Keratinocyte (primary cell): ENCODE results near the gene USH2A. TPM values are rescaled to one million over a fixed set of nuclear protein-coding genes. Genes with fewer than 3 reads are reported as not detected.

Experiments used
- DNase-seq: peaks from one replicate; pipeline ENCODE4 v3.0.0-alpha.2; 2011; ENCODE audit warnings: low read depth, missing footprints, low spot score
- FAIRE-seq: peaks from 2 replicates; lab custom pipeline; 2011; peaks lifted over from hg19 to GRCh38; lab: Jason Lieb, UNC
- H2AFZ ChIP-seq: 2 replicates; pipeline ENCODE4 v1.6.0; 2012; ENCODE audit warnings: low read length, control low read depth, inconsistent platforms; ENCODE audit not compliant: control insufficient read depth
- H3K27ac ChIP-seq: 2 replicates; pipeline ENCODE4 v1.5.1; 2011; ENCODE audit warnings: low read length; ENCODE audit not compliant: control insufficient read depth, insufficient read depth
- H3K27me3 ChIP-seq: 3 replicates; pipeline ENCODE4 v1.6.0; 2011; ENCODE audit warnings: low read length; ENCODE audit not compliant: control insufficient read depth, insufficient read depth; ENCODE audit errors: extremely low read depth
- H3K36me3 ChIP-seq, 2 experiments: 2 replicates in 1 of 2; 3 replicates in 1 of 2; pipeline ENCODE4 v1.5.1; 2011; ENCODE audit warnings: low read length in 2 of 2, mild to moderate bottlenecking in 1 of 2; ENCODE audit not compliant: control insufficient read depth in 2 of 2, insufficient read depth in 2 of 2; ENCODE audit errors: extremely low read depth in 1 of 2
- H3K4me1 ChIP-seq: 3 replicates; pipeline ENCODE4 v1.5.1; 2011; ENCODE audit warnings: low read length; ENCODE audit not compliant: control insufficient read depth, insufficient read depth; ENCODE audit errors: extremely low read depth
- H3K4me2 ChIP-seq: 3 replicates; pipeline ENCODE4 v1.6.0; 2011; ENCODE audit warnings: low read depth, low read length; ENCODE audit not compliant: control insufficient read depth, insufficient read depth; ENCODE audit errors: extremely low read depth
- H3K4me3 ChIP-seq, 3 experiments: fragments of 200-600 bp in 1 of 3; sonication (generic) in 1 of 3; 2 replicates in 2 of 3; 3 replicates in 1 of 3; pipeline ENCODE4 v1.5.1; 2011 to 2016; ENCODE audit warnings: low read length in 3 of 3, mild to moderate bottlenecking in 3 of 3, control low read depth in 2 of 3, inconsistent platforms in 1 of 3, low read depth in 1 of 3, mixed read lengths in 1 of 3, mixed run types in 1 of 3, moderate library complexity in 1 of 3; ENCODE audit not compliant: control insufficient read depth in 2 of 3, insufficient read depth in 2 of 3; ENCODE audit errors: extremely low read depth in 1 of 3
- H3K79me2 ChIP-seq: 2 replicates; pipeline ENCODE4 v1.6.0; 2012; ENCODE audit warnings: low read length; ENCODE audit not compliant: control insufficient read depth, insufficient read depth
- H3K9ac ChIP-seq: 3 replicates; pipeline ENCODE4 v1.6.0; 2011; ENCODE audit warnings: low read length; ENCODE audit not compliant: control insufficient read depth, insufficient read depth; ENCODE audit errors: extremely low read depth
- H3K9me1 ChIP-seq: 3 replicates; pipeline ENCODE4 v1.6.0; 2011; ENCODE audit warnings: low read length; ENCODE audit not compliant: control insufficient read depth, insufficient read depth; ENCODE audit errors: extremely low read depth
- H3K9me3 ChIP-seq: 2 replicates; pipeline ENCODE4 v1.5.1; 2012; ENCODE audit warnings: low read depth, low read length; ENCODE audit not compliant: control insufficient read depth
- H4K20me1 ChIP-seq: 3 replicates; pipeline ENCODE4 v1.6.0; 2011; ENCODE audit warnings: low read length; ENCODE audit not compliant: control insufficient read depth, insufficient read depth; ENCODE audit errors: extremely low read depth
- CTCF ChIP-seq, 3 experiments: IDR thresholded peaks in 1 of 3; conservative IDR thresholded peaks in 1 of 3; optimal IDR thresholded peaks in 1 of 3; 2 replicates in 2 of 3; 3 replicates in 1 of 3; pipeline versions ENCODE3 to v1.5.1; 2011; ENCODE audit warnings: low read length in 3 of 3, mild to moderate bottlenecking in 3 of 3, moderate library complexity in 2 of 3, control low read depth in 1 of 3, inconsistent platforms in 1 of 3; ENCODE audit not compliant: insufficient read depth in 2 of 3; ENCODE audit errors: extremely low read depth in 1 of 3
- EZH2 ChIP-seq: IDR thresholded peaks from one replicate; pipeline ENCODE4 v1.6.1; 2012; ENCODE audit warnings: inconsistent platforms, mild to moderate bottlenecking, low read length, moderate library complexity
- dilution Hi-C: fragments of 300-500 bp; cut with MboI; formaldehyde crosslinking; loops from one replicate; pipeline ENCODE4 v1.7.0; 2020; ENCODE audit warnings: low sequenced_read_pairs; ENCODE audit not compliant: extremely low pct_ligation_motif_present
- polyA plus RNA-seq, 5 experiments: library from polyadenylated mRNA; depleted of rRNA in 3 of 5; stranded (reverse) in 3 of 5; stranded (forward) in 1 of 5; unstranded in 1 of 5; fragments of >200 nt; gene quantifications; 1 replicate in 1 of 5; 2 replicates in 3 of 5; 3 replicates in 1 of 5; pipeline versions ENCODE4 v1.2.1 to v1.2.3, GENCODE V29; 2011 to 2012; ENCODE audit warnings: missing spikeins in 2 of 5, low read depth in 1 of 5, low replicate concordance in 1 of 5

The USH2A gene
- polyA plus RNA-seq, 1 donor (not counting 4 experiments of a cell fraction or from before 2014, with no cell fraction given), result not detected

- TF ChIP-seq EZH2 (no peak), CTCF (optimal IDR thresholded peaks at IDR 0.05 in 1 of 3, IDR thresholded peaks at IDR 0.05 in 1 of 3, conservative IDR thresholded peaks at IDR 0.05 in 1 of 3; ENCODE audit: extremely low read depth in 1 of 3, insufficient read depth in 2 of 3, low read length in 3 of 3) (no peak)
- Histone ChIP-seq H2AFZ (no peak overlapping the region), H4K20me1 (no peaks in the 10 kb centered on the region), H3K4me1 (no peaks in the 10 kb centered on the region), H3K9me1 (no peaks in the 10 kb centered on the region), H3K9me3 (no peaks in the 10 kb centered on the region), H3K4me3 (no peak overlapping the region), H3K27me3 (no peaks in the 10 kb centered on the region), H3K36me3 (no peaks in the 10 kb centered on the region), H3K79me2 (no peaks in the 10 kb centered on the region), H3K9ac (no peak overlapping the region), H3K4me2 (no peak overlapping the region), H3K27ac (no peak overlapping the region)
- DNase-seq (no peak), FAIRE-seq (no peak)
- dilution Hi-C loops, result no loop called here
Observed at GRCh38 chr1:216201946-216202345, 221.3 kb downstream of the USH2A start.

- H3K9me3 ChIP-seq, result no peaks in the 10 kb centered on the region
- TF ChIP-seq EZH2 (no peak), CTCF (optimal IDR thresholded peaks at IDR 0.05 in 1 of 3, IDR thresholded peaks at IDR 0.05 in 1 of 3, conservative IDR thresholded peaks at IDR 0.05 in 1 of 3; ENCODE audit: extremely low read depth in 1 of 3, insufficient read depth in 2 of 3, low read length in 3 of 3) (no peak)
- H3K27me3 ChIP-seq, result no peaks in the 10 kb centered on the region
- H4K20me1 ChIP-seq, result no peaks in the 10 kb centered on the region
- H3K36me3 ChIP-seq, result no peaks in the 10 kb centered on the region
- H3K4me2 ChIP-seq, result no peak overlapping the region
- H3K4me3 ChIP-seq, result no peak overlapping the region
- H3K79me2 ChIP-seq, result no peaks in the 10 kb centered on the region
- FAIRE-seq (no peak), DNase-seq (no peak)
- H3K4me1 ChIP-seq, result no peaks in the 10 kb centered on the region
- no peak overlapping the region for H3K27ac ChIP-seq
- H3K9ac ChIP-seq, result no peak overlapping the region
- no peaks in the 10 kb centered on the region for H3K9me1 ChIP-seq
- H2AFZ ChIP-seq, result no peak overlapping the region
- dilution Hi-C loops, result no loop called here
Observed at GRCh38 chr1:216200941-216201340, 222.3 kb downstream of the USH2A start.
